Stimulated activated naive CD8-positive, alpha-beta T cell treated with anti-CD3 and anti-CD28 coated beads, Interleukin-15, Interleukin-2, amounts not matched to agents 100 U/mL and 50 U/mL, for 24 hours (primary cell): ENCODE measurements around the gene SEMA3D.

ENCODE experiments used
- ATAC-seq: fragments of 150-1000 bp; cut with Tn5 transposase; one replicate; pipeline ENCODE4 v1.10.0; 2021
- DNase-seq: peaks from one replicate; pipeline ENCODE4 v3.0.0; 2021

Gene SEMA3D

GRCh38 chr7:85075864-85076263 lies 111.0 kb downstream of the SEMA3D start:
- ATAC-seq (no peak), DNase-seq (no peak)

- DNase-seq (no peak), ATAC-seq (no peak)
Measured at GRCh38 chr7:85074992-85075391, 111.9 kb downstream of the SEMA3D start.

GRCh38 chr7:85074016-85074415 lies 112.8 kb downstream of the SEMA3D start:
- DNase-seq: no peak
- no peak for ATAC-seq

- ATAC-seq (no peak), DNase-seq (no peak)
Measured at GRCh38 chr7:85070967-85071628, 115.8 kb downstream of the SEMA3D start.

GRCh38 chr7:85068799-85069198 lies 118.1 kb downstream of the SEMA3D start:
- ATAC-seq (no peak), DNase-seq (no peak)

GRCh38 chr7:85067371-85067770 lies 119.5 kb downstream of the SEMA3D start:
- no peak for DNase-seq
- ATAC-seq: no peak

- DNase-seq (no peak), ATAC-seq (no peak)
Measured at GRCh38 chr7:85065888-85066485, 120.9 kb downstream of the SEMA3D start.

GRCh38 chr7:85065306-85065705 lies 121.5 kb downstream of the SEMA3D start:
- no peak for ATAC-seq
- no peak for DNase-seq

- ATAC-seq (no peak), DNase-seq (no peak)
Measured at GRCh38 chr7:85062651-85063050, 124.2 kb downstream of the SEMA3D start.

GRCh38 chr7:85061456-85061855 lies 125.4 kb downstream of the SEMA3D start:
- no peak for ATAC-seq
- no peak for DNase-seq

- ATAC-seq: no peak
- DNase-seq: no peak
Measured at GRCh38 chr7:85060696-85061095, 126.2 kb downstream of the SEMA3D start.

- no peak for DNase-seq
- ATAC-seq: no peak
Measured at GRCh38 chr7:85055906-85056305, 130.9 kb downstream of the SEMA3D start.

- no peak for ATAC-seq
- DNase-seq: no peak
Measured at GRCh38 chr7:85055196-85055595, 131.7 kb downstream of the SEMA3D start.

- DNase-seq (no peak), ATAC-seq (no peak)
Measured at GRCh38 chr7:85054306-85054705, 132.6 kb downstream of the SEMA3D start.

- ATAC-seq: no peak
- no peak for DNase-seq
Measured at GRCh38 chr7:85052894-85053293, 134.0 kb downstream of the SEMA3D start.

- no peak for DNase-seq
- ATAC-seq: no peak
Measured at GRCh38 chr7:85052056-85052737, 134.7 kb downstream of the SEMA3D start.

GRCh38 chr7:85046534-85046933 lies 140.3 kb downstream of the SEMA3D start:
- DNase-seq (no peak), ATAC-seq (no peak)

GRCh38 chr7:85041605-85042216 lies 145.1 kb downstream of the SEMA3D start:
- ATAC-seq (no peak), DNase-seq (peak; percentile 39)

- no peak for DNase-seq
- ATAC-seq: no peak
Measured at GRCh38 chr7:85039196-85039923, 147.5 kb downstream of the SEMA3D start.

GRCh38 chr7:85038466-85038865 lies 148.4 kb downstream of the SEMA3D start:
- ATAC-seq (no peak), DNase-seq (no peak)

GRCh38 chr7:85033263-85033662 lies 153.6 kb downstream of the SEMA3D start:
- DNase-seq: no peak
- no peak for ATAC-seq

GRCh38 chr7:85031475-85031874 lies 155.4 kb downstream of the SEMA3D start:
- ATAC-seq: no peak
- DNase-seq: no peak

GRCh38 chr7:85030893-85031292 lies 156.0 kb downstream of the SEMA3D start:
- no peak for DNase-seq
- ATAC-seq: no peak
